ENCODE measurements around the gene HSPA5.
"Not testable (repeated sequence)": the region's sequence is repeated elsewhere in the genome, so short reads cannot be mapped to it uniquely, and the experiment has no call there.

The HSPA5 gene

GRCh38 chr9:125241000-125241862 lies at the start of gene HSPA5:
TSS of gene HSPA5 (minus strand) at chr9:125241343. CDS start at chr9:125241126, 217 bp downstream.
- DNase-seq (ENCODE audit: low read depth in 3 of 3), result peak; percentile 98 to 100 (median 99)

GRCh38 chr9:125286935-125287433 lies 45.8 kb upstream of the HSPA5 start:
- DNase-seq (ENCODE audit: low read depth in 3 of 3), result not testable (repeated sequence)

DNA sequence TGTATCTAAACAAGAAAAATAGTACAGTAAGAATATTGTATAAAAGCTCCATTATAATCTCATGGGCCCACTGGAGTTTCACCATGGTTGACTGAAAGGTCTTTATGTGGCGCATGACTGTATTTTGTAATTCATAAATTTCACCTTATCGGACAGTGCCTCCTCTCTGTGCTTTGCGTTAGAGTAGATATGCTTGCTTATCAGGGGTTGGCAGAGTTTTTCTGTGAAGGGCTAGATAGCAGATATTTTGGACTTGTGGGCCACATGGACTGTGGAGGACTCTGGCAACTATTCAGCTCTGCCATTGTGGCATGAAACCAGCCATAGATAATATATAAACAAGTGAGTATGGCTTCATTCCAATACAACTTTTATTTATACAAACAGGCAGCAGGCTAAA lies 43.7 kb upstream of the HSPA5 start:
- DNase-seq (ENCODE audit: low read depth in 3 of 3), result no peak

- DNase-seq (ENCODE audit: low read depth in 3 of 3), result no peak
These were observed 39.8 kb upstream of the HSPA5 start for GRCh38 chr9:125280945-125281344.

- no peak for DNase-seq (ENCODE audit: low read depth in 3 of 3)
These were observed 36.3 kb upstream of the HSPA5 start for GRCh38 chr9:125277411-125277810.

DNA sequence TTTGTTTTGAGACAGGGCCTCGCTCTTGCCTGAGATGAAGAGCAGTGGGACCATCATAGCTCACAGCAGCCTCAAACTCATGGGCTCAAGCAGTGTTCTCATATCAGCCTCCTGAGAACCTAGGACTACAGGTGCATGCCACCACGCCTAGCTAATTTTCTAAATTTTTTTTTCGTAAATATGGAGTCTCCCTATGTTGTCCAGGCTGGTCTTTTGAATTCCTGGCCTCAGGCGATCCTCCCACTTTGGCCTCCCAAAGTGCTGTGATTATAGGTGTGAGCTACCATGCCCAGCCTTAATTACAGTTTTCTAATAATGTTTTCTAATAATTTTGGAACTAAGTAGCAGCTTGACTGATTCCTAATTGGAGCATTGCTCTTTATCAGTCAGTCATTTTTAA lies 35.6 kb upstream of the HSPA5 start:
- no peak for DNase-seq (ENCODE audit: low read depth in 3 of 3)

DNA sequence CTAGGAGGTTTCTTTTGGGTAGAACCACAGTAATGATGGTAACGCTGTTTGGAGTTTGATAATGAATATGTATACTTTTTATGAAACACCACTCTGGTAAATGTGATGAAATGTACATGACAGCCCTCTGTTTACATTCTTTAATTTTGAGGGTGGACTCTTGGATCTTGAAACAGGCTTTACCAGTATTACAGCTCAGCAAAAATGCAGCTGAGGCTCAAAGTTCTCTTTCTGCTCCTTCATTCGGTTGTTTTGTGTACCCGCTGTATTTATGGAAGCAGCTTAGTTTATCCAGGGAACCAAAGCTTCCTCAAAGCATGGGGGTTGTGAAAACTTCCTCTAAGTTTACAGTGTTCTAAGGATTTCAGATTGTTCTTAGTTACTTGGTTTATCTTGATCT lies 31.6 kb upstream of the HSPA5 start:
- DNase-seq (ENCODE audit: low read depth in 3 of 3), result no peak

DNA sequence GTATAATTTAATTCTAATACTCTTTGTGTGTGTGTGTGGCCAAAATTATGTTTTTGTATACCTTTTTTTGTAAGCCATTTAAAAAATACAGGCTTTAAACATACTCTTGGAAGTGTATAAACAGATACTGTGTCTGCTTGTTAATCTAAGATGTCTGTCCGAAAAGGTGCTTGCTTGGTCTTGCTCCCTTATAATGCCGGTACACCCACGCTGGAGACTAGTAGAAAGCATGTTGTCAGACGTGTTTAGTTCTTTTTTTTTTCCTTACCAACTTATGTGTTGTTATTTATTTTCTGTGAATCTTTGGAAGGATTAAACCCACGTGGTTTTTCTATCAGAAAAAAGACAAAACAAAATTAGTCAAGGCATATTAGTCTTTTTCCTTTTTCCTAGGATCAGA lies 29.9 kb upstream of the HSPA5 start:
- DNase-seq (ENCODE audit: low read depth in 3 of 3), result no peak

- no peak for DNase-seq (ENCODE audit: low read depth in 3 of 3)
These were observed 27.9 kb upstream of the HSPA5 start for GRCh38 chr9:125269014-125269397.

- no peak for DNase-seq (ENCODE audit: low read depth in 3 of 3)
These were observed 27.4 kb upstream of the HSPA5 start for GRCh38 chr9:125268394-125269013.

DNA sequence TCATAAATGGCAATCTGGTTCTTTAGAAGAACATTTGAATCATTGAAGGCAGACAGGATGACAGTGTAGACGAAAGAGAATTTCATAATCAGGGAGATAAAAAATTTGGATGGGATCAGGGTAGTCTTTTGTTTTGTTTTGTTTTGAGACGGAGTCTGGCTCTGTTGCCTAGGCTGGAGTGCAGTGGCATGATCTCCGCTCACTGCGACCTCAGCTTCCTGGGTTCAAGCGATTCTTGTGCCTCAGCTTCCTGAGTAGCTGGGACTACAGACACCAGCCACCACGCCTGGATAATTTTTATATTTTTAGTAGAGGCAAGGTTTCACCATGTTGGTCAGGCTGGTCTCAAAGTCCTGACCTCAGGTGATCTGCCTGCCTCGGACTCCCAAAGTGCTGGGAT lies 22.9 kb upstream of the HSPA5 start:
- not testable (repeated sequence) for DNase-seq (ENCODE audit: low read depth in 3 of 3)

GRCh38 chr9:125262294-125262991 lies 21.3 kb upstream of the HSPA5 start:
- DNase-seq (ENCODE audit: low read depth in 3 of 3), result no peak

- DNase-seq (ENCODE audit: low read depth in 3 of 3), result peak; percentile 72 to 77 (median 75)
These were observed 20.6 kb upstream of the HSPA5 start, which contains the start of gene GAPVD1 for GRCh38 chr9:125261501-125262293. TSS of gene GAPVD1 (plus strand) at chr9:125261826. CDS start at chr9:125298922, 37,096 bp downstream.

DNA sequence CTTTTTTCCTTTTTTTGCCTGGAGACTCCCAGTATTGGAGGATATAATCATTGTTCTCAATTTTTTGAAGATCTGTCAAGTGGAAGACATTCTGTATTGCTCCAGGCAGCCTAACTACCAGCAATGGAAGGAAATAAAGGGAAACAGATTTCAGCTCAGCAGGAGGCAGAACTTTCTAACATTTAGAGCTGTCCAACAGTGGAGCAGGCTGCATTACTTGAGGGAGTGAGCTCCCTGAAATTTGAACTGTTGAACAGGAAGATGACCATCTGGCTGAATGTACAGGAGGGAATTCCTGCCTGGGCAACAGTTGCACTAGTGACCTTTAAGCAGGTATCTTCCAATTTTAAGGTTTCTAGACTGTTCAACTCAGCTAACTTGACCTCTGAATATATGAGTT lies 19.4 kb upstream of the HSPA5 start:
- DNase-seq (ENCODE audit: low read depth in 3 of 3), result no peak

- DNase-seq (ENCODE audit: low read depth in 3 of 3), result no peak
These were observed 17.8 kb upstream of the HSPA5 start for GRCh38 chr9:125258832-125259534.

DNA sequence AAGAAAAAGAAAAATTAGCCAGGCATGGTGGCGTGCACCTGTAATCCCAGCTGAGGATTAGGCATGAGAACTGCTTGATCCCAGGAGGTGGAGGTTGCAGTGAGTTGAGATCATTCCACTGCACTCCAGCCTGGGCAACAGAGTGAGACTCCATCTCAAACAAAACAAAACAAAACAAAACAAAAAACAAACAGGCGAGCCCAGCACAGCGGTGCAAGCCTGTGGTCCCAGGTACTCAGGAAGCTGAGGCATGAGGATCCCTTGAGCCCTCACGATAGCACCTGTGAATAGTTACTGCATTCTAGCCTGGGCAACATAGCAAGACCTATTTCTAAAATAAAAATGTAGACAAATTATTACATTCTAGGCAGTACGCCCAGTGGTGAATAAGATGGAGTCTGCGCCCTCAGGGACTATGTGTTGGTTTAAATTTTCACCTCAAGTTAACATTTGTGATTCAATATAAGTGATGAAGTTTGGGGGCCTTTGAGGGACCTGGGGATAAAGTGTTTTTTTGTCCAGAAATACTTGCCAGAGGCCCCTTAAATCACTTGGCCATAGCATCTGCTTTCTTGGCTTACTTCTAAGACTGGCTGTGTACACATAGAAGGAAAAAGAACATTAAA lies 17.1 kb upstream of the HSPA5 start:
- DNase-seq (ENCODE audit: low read depth in 3 of 3), result no peak

DNA sequence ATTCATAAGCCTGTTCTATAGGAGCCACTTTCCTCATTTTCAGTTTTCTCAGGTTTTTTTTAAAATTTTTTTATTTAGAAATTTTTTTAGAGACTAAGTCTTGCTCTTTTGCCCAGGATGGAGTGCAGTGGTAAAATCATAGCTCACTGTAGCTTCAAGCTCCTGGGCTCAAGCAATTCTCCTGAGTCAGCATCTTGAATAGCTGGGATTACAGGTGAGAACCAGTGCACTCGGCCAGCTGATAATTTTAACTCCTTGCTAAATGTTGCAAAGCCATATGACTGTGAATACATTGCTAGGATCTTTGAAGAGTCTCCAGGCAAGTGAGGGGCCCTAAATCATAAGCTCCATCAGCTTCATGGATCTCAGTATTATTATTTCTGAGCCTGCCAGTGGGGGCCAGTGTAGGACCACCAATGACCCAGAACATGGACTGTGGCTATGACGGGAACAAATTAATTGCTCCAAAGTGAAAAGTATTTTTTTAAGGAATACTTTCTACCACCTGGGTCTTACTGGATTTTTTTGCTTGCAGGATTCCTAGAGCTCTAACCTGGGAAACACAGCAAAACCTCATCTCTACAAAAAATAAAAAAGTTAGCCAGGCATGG lies 14.7 kb upstream of the HSPA5 start:
- DNase-seq (ENCODE audit: low read depth in 3 of 3), result no peak

DNA sequence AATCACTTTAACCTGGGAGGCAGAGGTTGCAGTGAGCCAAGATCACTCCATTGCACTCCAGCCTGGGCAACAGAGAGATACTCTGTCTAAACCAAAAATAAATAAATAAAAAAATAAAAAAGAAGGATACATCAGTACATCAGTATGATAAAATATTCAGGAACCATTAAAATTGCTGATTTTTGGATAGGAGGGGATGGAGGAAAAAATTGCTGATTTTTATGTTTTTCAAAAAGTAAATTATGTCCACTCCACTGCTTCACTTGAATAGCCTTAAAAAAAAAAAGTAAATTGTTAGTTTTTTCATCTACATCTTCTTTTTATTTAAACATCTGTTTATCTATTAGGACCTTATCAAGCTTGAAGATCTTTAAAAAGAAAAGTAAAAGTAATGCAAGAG lies 13.1 kb upstream of the HSPA5 start:
- no peak for DNase-seq (ENCODE audit: low read depth in 3 of 3)

GRCh38 chr9:125246261-125246667 lies 5.1 kb upstream of the HSPA5 start:
- DNase-seq (ENCODE audit: low read depth in 3 of 3), result no peak

GRCh38 chr9:125243792-125244260 lies 2.7 kb upstream of the HSPA5 start:
- DNase-seq (ENCODE audit: low read depth in 3 of 3), result no peak

Measured in stimulated activated CD4-positive, alpha-beta T cell treated with anti-CD3 and anti-CD28 coated beads, TNF-alpha, amount 100 ng/mL, for 4 hours (primary cell).